GM23338 (cell line): ENCODE results near the gene EPG5. TPM values are rescaled to one million over a fixed set of nuclear protein-coding genes. Genes with fewer than 3 reads are reported as not detected.

ENCODE experiments used
- ATAC-seq: fragments of 200-7000 bp; cut with Tn5 transposase; 3 replicates; pipeline ENCODE4 v1.9.1; 2020
- DNase-seq: peaks from one replicate; pipeline ENCODE4 v3.0.0-alpha.2; 2015; ENCODE audit warnings: low spot score
- H2AFZ ChIP-seq: fragments of 200-600 bp; sonication (generic); 2 replicates; pipeline ENCODE4 v1.8.0; 2016; ENCODE audit warnings: antibody characterized with exemption, mild to moderate bottlenecking, moderate library complexity
- H3F3A ChIP-seq: fragments of 200-600 bp; sonication (generic); replicated peaks from 2 replicates; pipeline ENCODE4 v1.8.0; 2017; ENCODE audit warnings: antibody characterized with exemption, mixed run types, low read depth
- H3K27ac ChIP-seq: fragments of 200-600 bp; sonication (generic); 2 replicates; pipeline ENCODE4 v1.6.1; 2016; ENCODE audit warnings: low read depth
- H3K27me3 ChIP-seq: fragments of 200-600 bp; sonication (generic); 2 replicates; pipeline ENCODE4 v1.8.0; 2016; ENCODE audit warnings: mild to moderate bottlenecking, mixed run types, moderate library complexity; ENCODE audit not compliant: insufficient read depth
- H3K36me3 ChIP-seq: fragments of 200-600 bp; sonication (generic); 2 replicates; pipeline ENCODE4 v1.8.0; 2016; ENCODE audit warnings: mild to moderate bottlenecking; ENCODE audit not compliant: insufficient read depth
- H3K4me1 ChIP-seq: fragments of 200-600 bp; sonication (generic); 2 replicates; pipeline ENCODE4 v1.8.0; 2016; ENCODE audit warnings: mild to moderate bottlenecking, moderate library complexity; ENCODE audit not compliant: insufficient read depth
- H3K4me2 ChIP-seq: fragments of 200-600 bp; sonication (generic); 2 replicates; pipeline ENCODE4 v1.7.1; 2017; ENCODE audit warnings: mixed run types
- H3K4me3 ChIP-seq: fragments of 200-600 bp; sonication (generic); 2 replicates; pipeline ENCODE4 v1.6.1; 2016; ENCODE audit warnings: mixed run types
- H3K79me2 ChIP-seq: fragments of 200-600 bp; sonication (generic); replicated peaks from 2 replicates; pipeline ENCODE4 v1.8.0; 2017; ENCODE audit warnings: mild to moderate bottlenecking; ENCODE audit not compliant: insufficient read depth
- H3K9me2 ChIP-seq: fragments of 200-600 bp; sonication (generic); 2 replicates; pipeline ENCODE4 v1.8.0; 2017; ENCODE audit not compliant: insufficient read depth
- H4K20me1 ChIP-seq: fragments of 200-600 bp; sonication (generic); replicated peaks from 2 replicates; pipeline ENCODE4 v1.8.0; 2017; ENCODE audit warnings: mild to moderate bottlenecking; ENCODE audit not compliant: insufficient read depth
- H3K27ac Mint-ChIP-seq: 2 replicates; pipeline ENCODE4 v1.8.0; 2020; ENCODE audit warnings: inconsistent platforms, mild to moderate bottlenecking, moderate library complexity, mixed read lengths
- H3K27me3 Mint-ChIP-seq: 3 replicates; pipeline ENCODE4 v1.8.0; 2022; ENCODE audit warnings: low read depth, mild to moderate bottlenecking, moderate library complexity, mixed read lengths, inconsistent platforms; ENCODE audit not compliant: insufficient read depth, poor library complexity
- H3K36me3 Mint-ChIP-seq: 3 replicates; pipeline ENCODE4 v1.8.0; 2021; ENCODE audit warnings: low read depth, mild to moderate bottlenecking, inconsistent platforms, moderate library complexity, mixed read lengths
- H3K4me1 Mint-ChIP-seq: 3 replicates; pipeline ENCODE4 v1.8.0; 2020; ENCODE audit warnings: mild to moderate bottlenecking, inconsistent platforms, mixed read lengths
- H3K4me3 Mint-ChIP-seq: 3 replicates; pipeline ENCODE4 v1.8.0; 2021; ENCODE audit warnings: moderate library complexity, mild to moderate bottlenecking, inconsistent platforms, mixed read lengths
- H3K9me3 Mint-ChIP-seq: 3 replicates; pipeline ENCODE4 v1.8.0; 2020; ENCODE audit warnings: moderate library complexity, mild to moderate bottlenecking, inconsistent platforms, mixed read lengths
- CREB1 ChIP-seq: fragments of 250-450 bp; sonication (Bioruptor Pico); IDR thresholded peaks from 2 replicates; pipeline ENCODE4 v1.5.0; 2020; ENCODE audit warnings: low read depth, mild to moderate bottlenecking, moderate library complexity
- EZH2 ChIP-seq: fragments of 200-600 bp; sonication (generic); IDR thresholded peaks from one replicate; pipeline ENCODE4 v1.8.0; 2017; ENCODE audit warnings: antibody characterized with exemption, mild to moderate bottlenecking, low read depth; ENCODE audit not compliant: unreplicated experiment
- EZH2phosphoT487 ChIP-seq: fragments of 200-600 bp; sonication (generic); IDR thresholded peaks from one replicate; pipeline ENCODE4 v1.8.1; 2018; ENCODE audit warnings: antibody characterized with exemption; ENCODE audit not compliant: unreplicated experiment
- JUNB ChIP-seq: IDR thresholded peaks from one replicate; pipeline ENCODE4 v1.6.1; 2016; ENCODE audit warnings: antibody characterized with exemption; ENCODE audit not compliant: unreplicated experiment
- NANOG ChIP-seq: IDR thresholded peaks from 2 replicates; pipeline ENCODE4 v1.6.1; 2016; ENCODE audit warnings: antibody characterized with exemption, borderline replicate concordance
- POLR2AphosphoS5 ChIP-seq: IDR thresholded peaks from 2 replicates; pipeline ENCODE4 v1.6.1; 2016; ENCODE audit warnings: antibody characterized with exemption, low read depth
- STAT1 ChIP-seq: IDR thresholded peaks from one replicate; pipeline ENCODE4 v1.6.1; 2016; ENCODE audit warnings: antibody characterized with exemption; ENCODE audit not compliant: unreplicated experiment
- ZNF114 ChIP-seq: fragments of 250-450 bp; sonication (Bioruptor Pico); IDR thresholded peaks from 2 replicates; pipeline ENCODE4 v1.5.0; 2020; ENCODE audit warnings: mild to moderate bottlenecking, moderate library complexity
- ZNF331 ChIP-seq: fragments of 250-450 bp; sonication (Bioruptor Pico); IDR thresholded peaks from 2 replicates; pipeline ENCODE4 v1.5.0; 2020; ENCODE audit warnings: low read depth, mild to moderate bottlenecking, moderate library complexity
- polyA plus RNA-seq: library from polyadenylated mRNA; unstranded; fragments of >200 nt; fragmentation: Nextera tagmentation; extraction: Ambion mirVana; gene quantifications from 2 replicates; pipeline ENCODE4 v1.2.1, GENCODE V29; 2016
- total RNA-seq: library from RNA; depleted of rRNA; stranded (reverse); fragments of >200 nt; shearing (Covaris generic); gene quantifications from 2 replicates; pipeline ENCODE4 v1.2.3, GENCODE V29; 2014
- TF ChIP-seq, protein P1 (sequence below): IDR thresholded peaks from 2 replicates; pipeline ENCODE4 v1.6.1; 2016; ENCODE audit warnings: antibody characterized with exemption
- TF ChIP-seq, protein P2 (sequence below): fragments of 250-450 bp; sonication (Bioruptor Pico); IDR thresholded peaks from 2 replicates; pipeline ENCODE4 v1.5.0; 2020; ENCODE audit warnings: mild to moderate bottlenecking, moderate library complexity
- TF ChIP-seq, protein P3 (sequence below): IDR thresholded peaks from one replicate; pipeline ENCODE4 v1.6.1; 2018; ENCODE audit warnings: antibody characterized with exemption; ENCODE audit not compliant: unreplicated experiment

The EPG5 gene
- total and polyA plus RNA-seq, 2 experiments from 2014 or later: 4.1 to 29.2 TPM

DNA sequence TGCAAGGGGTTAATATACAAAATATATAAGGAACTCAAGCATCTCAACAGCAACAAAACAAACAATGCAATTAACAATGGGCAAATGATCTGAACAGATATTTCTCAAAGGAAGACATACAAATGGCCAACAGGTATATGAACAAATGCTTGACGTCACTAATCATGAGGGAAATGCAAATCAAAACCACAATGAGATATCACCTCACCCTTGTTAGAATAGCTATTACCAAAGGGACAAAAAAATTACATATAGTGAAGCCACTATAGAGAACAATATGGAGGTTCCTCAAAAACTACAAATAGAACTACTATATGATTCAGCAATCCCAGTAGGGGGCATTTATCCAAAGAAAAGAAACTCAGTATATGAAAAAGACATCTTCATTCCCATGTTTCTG lies 145.4 kb downstream of the EPG5 start:
- TF ChIP-seq, protein P1, sequence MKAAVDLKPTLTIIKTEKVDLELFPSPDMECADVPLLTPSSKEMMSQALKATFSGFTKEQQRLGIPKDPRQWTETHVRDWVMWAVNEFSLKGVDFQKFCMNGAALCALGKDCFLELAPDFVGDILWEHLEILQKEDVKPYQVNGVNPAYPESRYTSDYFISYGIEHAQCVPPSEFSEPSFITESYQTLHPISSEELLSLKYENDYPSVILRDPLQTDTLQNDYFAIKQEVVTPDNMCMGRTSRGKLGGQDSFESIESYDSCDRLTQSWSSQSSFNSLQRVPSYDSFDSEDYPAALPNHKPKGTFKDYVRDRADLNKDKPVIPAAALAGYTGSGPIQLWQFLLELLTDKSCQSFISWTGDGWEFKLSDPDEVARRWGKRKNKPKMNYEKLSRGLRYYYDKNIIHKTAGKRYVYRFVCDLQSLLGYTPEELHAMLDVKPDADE: no peak
- TF ChIP-seq EZH2: no peak
- TF ChIP-seq ZNF114 (CRISPR knock-in tag): no peak
- no peak for TF ChIP-seq NANOG
- TF ChIP-seq, protein P2, sequence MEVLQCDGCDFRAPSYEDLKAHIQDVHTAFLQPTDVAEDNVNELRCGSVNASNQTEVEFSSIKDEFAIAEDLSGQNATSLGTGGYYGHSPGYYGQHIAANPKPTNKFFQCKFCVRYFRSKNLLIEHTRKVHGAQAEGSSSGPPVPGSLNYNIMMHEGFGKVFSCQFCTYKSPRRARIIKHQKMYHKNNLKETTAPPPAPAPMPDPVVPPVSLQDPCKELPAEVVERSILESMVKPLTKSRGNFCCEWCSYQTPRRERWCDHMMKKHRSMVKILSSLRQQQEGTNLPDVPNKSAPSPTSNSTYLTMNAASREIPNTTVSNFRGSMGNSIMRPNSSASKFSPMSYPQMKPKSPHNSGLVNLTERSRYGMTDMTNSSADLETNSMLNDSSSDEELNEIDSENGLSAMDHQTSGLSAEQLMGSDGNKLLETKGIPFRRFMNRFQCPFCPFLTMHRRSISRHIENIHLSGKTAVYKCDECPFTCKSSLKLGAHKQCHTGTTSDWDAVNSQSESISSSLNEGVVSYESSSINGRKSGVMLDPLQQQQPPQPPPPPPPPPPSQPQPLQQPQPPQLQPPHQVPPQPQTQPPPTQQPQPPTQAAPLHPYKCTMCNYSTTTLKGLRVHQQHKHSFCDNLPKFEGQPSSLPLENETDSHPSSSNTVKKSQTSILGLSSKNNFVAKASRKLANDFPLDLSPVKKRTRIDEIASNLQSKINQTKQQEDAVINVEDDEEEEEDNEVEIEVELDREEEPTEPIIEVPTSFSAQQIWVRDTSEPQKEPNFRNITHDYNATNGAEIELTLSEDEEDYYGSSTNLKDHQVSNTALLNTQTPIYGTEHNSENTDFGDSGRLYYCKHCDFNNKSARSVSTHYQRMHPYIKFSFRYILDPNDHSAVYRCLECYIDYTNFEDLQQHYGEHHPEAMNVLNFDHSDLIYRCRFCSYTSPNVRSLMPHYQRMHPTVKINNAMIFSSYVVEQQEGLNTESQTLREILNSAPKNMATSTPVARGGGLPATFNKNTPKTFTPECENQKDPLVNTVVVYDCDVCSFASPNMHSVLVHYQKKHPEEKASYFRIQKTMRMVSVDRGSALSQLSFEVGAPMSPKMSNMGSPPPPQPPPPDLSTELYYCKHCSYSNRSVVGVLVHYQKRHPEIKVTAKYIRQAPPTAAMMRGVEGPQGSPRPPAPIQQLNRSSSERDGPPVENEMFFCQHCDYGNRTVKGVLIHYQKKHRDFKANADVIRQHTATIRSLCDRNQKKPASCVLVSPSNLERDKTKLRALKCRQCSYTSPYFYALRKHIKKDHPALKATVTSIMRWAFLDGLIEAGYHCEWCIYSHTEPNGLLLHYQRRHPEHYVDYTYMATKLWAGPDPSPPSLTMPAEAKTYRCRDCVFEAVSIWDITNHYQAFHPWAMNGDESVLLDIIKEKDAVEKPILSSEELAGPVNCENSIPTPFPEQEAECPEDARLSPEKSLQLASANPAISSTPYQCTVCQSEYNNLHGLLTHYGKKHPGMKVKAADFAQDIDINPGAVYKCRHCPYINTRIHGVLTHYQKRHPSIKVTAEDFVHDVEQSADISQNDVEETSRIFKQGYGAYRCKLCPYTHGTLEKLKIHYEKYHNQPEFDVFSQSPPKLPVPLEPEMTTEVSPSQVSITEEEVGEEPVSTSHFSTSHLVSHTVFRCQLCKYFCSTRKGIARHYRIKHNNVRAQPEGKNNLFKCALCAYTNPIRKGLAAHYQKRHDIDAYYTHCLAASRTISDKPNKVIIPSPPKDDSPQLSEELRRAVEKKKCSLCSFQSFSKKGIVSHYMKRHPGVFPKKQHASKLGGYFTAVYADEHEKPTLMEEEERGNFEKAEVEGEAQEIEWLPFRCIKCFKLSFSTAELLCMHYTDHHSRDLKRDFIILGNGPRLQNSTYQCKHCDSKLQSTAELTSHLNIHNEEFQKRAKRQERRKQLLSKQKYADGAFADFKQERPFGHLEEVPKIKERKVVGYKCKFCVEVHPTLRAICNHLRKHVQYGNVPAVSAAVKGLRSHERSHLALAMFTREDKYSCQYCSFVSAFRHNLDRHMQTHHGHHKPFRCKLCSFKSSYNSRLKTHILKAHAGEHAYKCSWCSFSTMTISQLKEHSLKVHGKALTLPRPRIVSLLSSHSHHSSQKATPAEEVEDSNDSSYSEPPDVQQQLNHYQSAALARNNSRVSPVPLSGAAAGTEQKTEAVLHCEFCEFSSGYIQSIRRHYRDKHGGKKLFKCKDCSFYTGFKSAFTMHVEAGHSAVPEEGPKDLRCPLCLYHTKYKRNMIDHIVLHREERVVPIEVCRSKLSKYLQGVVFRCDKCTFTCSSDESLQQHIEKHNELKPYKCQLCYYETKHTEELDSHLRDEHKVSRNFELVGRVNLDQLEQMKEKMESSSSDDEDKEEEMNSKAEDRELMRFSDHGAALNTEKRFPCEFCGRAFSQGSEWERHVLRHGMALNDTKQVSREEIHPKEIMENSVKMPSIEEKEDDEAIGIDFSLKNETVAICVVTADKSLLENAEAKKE (CRISPR knock-in tag): no peak
- no peak for TF ChIP-seq EZH2phosphoT487
- TF ChIP-seq, protein P3, sequence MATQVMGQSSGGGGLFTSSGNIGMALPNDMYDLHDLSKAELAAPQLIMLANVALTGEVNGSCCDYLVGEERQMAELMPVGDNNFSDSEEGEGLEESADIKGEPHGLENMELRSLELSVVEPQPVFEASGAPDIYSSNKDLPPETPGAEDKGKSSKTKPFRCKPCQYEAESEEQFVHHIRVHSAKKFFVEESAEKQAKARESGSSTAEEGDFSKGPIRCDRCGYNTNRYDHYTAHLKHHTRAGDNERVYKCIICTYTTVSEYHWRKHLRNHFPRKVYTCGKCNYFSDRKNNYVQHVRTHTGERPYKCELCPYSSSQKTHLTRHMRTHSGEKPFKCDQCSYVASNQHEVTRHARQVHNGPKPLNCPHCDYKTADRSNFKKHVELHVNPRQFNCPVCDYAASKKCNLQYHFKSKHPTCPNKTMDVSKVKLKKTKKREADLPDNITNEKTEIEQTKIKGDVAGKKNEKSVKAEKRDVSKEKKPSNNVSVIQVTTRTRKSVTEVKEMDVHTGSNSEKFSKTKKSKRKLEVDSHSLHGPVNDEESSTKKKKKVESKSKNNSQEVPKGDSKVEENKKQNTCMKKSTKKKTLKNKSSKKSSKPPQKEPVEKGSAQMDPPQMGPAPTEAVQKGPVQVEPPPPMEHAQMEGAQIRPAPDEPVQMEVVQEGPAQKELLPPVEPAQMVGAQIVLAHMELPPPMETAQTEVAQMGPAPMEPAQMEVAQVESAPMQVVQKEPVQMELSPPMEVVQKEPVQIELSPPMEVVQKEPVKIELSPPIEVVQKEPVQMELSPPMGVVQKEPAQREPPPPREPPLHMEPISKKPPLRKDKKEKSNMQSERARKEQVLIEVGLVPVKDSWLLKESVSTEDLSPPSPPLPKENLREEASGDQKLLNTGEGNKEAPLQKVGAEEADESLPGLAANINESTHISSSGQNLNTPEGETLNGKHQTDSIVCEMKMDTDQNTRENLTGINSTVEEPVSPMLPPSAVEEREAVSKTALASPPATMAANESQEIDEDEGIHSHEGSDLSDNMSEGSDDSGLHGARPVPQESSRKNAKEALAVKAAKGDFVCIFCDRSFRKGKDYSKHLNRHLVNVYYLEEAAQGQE: no peak
- no peak for TF ChIP-seq STAT1
- no peak for TF ChIP-seq JUNB
- TF ChIP-seq POLR2AphosphoS5: no peak
- no peak for TF ChIP-seq ZNF331
- TF ChIP-seq CREB1: no peak
- H3K27ac ChIP-seq: no peak overlapping the region
- H4K20me1 ChIP-seq: no peaks in the 10 kb centered on the region
- no peak overlapping the region for H3K27ac Mint-ChIP-seq
- H3K4me1 Mint-ChIP-seq: peaks cover 15% of the 10 kb centered on the region
- H3K27me3 Mint-ChIP-seq: peaks cover 4% of the 10 kb centered on the region
- H3K27me3 ChIP-seq: no peaks in the 10 kb centered on the region
- H3K9me2 ChIP-seq: no peaks in the 10 kb centered on the region
- no peak overlapping the region for H2AFZ ChIP-seq
- no peaks in the 10 kb centered on the region; the same call in 1 of the 2 replicates for H3K4me1 ChIP-seq
- H3K36me3 ChIP-seq: no peaks in the 10 kb centered on the region
- H3K9me3 Mint-ChIP-seq: peaks cover 2% of the 10 kb centered on the region; the same call in 1 of the 3 replicates
- no peaks in the 10 kb centered on the region; the same call in 1 of the 3 replicates for H3K36me3 Mint-ChIP-seq
- H3F3A ChIP-seq: no peaks in the 10 kb centered on the region
- no peak overlapping the region for H3K4me3 Mint-ChIP-seq
- no peak overlapping the region for H3K4me2 ChIP-seq
- H3K4me3 ChIP-seq: no peak overlapping the region
- DNase-seq: no peak
- no peak for ATAC-seq
- no peaks in the 10 kb centered on the region for H3K79me2 ChIP-seq
